HEK293 (cell line): ENCODE data around the gene IDUA.

Source experiments
- AEBP2 ChIP-seq: fragments of 450-650 bp; formaldehyde crosslinking; IDR thresholded peaks from 2 replicates; pipeline ENCODE4 v1.5.1; 2016; ENCODE audit warnings: missing biosample characterization, missing genetic modification characterization, borderline replicate concordance
- GLIS1 ChIP-seq: fragments of 450-650 bp; formaldehyde crosslinking; IDR thresholded peaks from 2 replicates; pipeline ENCODE4 v1.5.1; 2016; ENCODE audit warnings: missing biosample characterization, missing genetic modification characterization
- KLF9 ChIP-seq: fragments of 450-650 bp; formaldehyde crosslinking; IDR thresholded peaks from 2 replicates; pipeline ENCODE4 v1.5.1; 2016; ENCODE audit warnings: missing biosample characterization, missing genetic modification characterization, low read depth
- PATZ1 ChIP-seq: fragments of 450-650 bp; formaldehyde crosslinking; IDR thresholded peaks from 2 replicates; pipeline ENCODE4 v1.5.1; 2016; ENCODE audit warnings: missing biosample characterization, missing genetic modification characterization
- PBX3 ChIP-seq: sonication (generic); formaldehyde crosslinking; IDR thresholded peaks from 2 replicates; pipeline ENCODE4 v1.8.1; 2022; ENCODE audit warnings: mild to moderate bottlenecking, moderate library complexity, missing genetic modification reagents
- PRDM1 ChIP-seq: fragments of 450-650 bp; formaldehyde crosslinking; IDR thresholded peaks from 2 replicates; pipeline ENCODE4; 2016; ENCODE audit warnings: missing biosample characterization, missing genetic modification characterization
- SALL2 ChIP-seq: fragments of 450-650 bp; formaldehyde crosslinking; IDR thresholded peaks from 2 replicates; pipeline ENCODE4 v1.5.0; 2017; ENCODE audit warnings: missing biosample characterization, mild to moderate bottlenecking, missing genetic modification characterization, borderline replicate concordance
- SP3 ChIP-seq: fragments of 450-650 bp; formaldehyde crosslinking; IDR thresholded peaks from 2 replicates; pipeline ENCODE4 v1.5.1; 2016; ENCODE audit warnings: missing biosample characterization, missing genetic modification characterization
- TSHZ1 ChIP-seq: fragments of 450-650 bp; formaldehyde crosslinking; IDR thresholded peaks from 2 replicates; pipeline ENCODE4 v1.5.1; 2016; ENCODE audit warnings: missing biosample characterization, missing genetic modification characterization, borderline replicate concordance
- ZNF10 ChIP-seq: fragments of 450-650 bp; formaldehyde crosslinking; IDR thresholded peaks from 2 replicates; pipeline ENCODE4 v1.5.1; 2017; ENCODE audit warnings: missing biosample characterization, missing genetic modification characterization
- ZNF140 ChIP-seq: fragments of 450-650 bp; formaldehyde crosslinking; IDR thresholded peaks from 2 replicates; pipeline ENCODE4 v1.5.1; 2016; ENCODE audit warnings: missing biosample characterization, missing genetic modification characterization
- ZNF155 ChIP-seq: fragments of 450-650 bp; formaldehyde crosslinking; IDR thresholded peaks from 2 replicates; pipeline ENCODE4 v1.5.1; 2016; ENCODE audit warnings: missing biosample characterization, missing genetic modification characterization
- ZNF175 ChIP-seq: fragments of 450-650 bp; formaldehyde crosslinking; IDR thresholded peaks from 2 replicates; pipeline ENCODE4 v1.5.1; 2016; ENCODE audit warnings: missing biosample characterization, missing genetic modification characterization
- ZNF335 ChIP-seq: fragments of 450-650 bp; formaldehyde crosslinking; conservative IDR thresholded peaks from 2 replicates; pipeline ENCODE4 v1.5.1; 2016; ENCODE audit warnings: missing biosample characterization, missing genetic modification characterization
- ZNF398 ChIP-seq: fragments of 450-650 bp; formaldehyde crosslinking; IDR thresholded peaks from 2 replicates; pipeline ENCODE4 v1.5.1; 2017; ENCODE audit warnings: missing biosample characterization, missing genetic modification characterization
- ZNF449 ChIP-seq: fragments of 450-650 bp; formaldehyde crosslinking; IDR thresholded peaks from 2 replicates; pipeline ENCODE4 v1.5.1; 2017; ENCODE audit warnings: missing biosample characterization, mild to moderate bottlenecking, missing genetic modification characterization, moderate library complexity
- ZNF544 ChIP-seq: fragments of 450-650 bp; formaldehyde crosslinking; IDR thresholded peaks from 2 replicates; pipeline ENCODE4 v1.5.0; 2017; ENCODE audit warnings: missing biosample characterization, missing genetic modification characterization
- ZNF549 ChIP-seq: fragments of 450-650 bp; IDR thresholded peaks from 2 replicates; pipeline ENCODE4 v1.5.1; 2018; ENCODE audit warnings: missing biosample characterization, missing genetic modification characterization, mild to moderate bottlenecking, inconsistent platforms, moderate library complexity
- ZNF560 ChIP-seq: fragments of 450-650 bp; formaldehyde crosslinking; IDR thresholded peaks from 2 replicates; pipeline ENCODE4 v1.5.1; 2017; ENCODE audit warnings: missing biosample characterization, missing genetic modification characterization, borderline replicate concordance
- ZNF645 ChIP-seq: fragments of 450-650 bp; formaldehyde crosslinking; IDR thresholded peaks from 2 replicates; pipeline ENCODE4; 2016; ENCODE audit warnings: missing biosample characterization, missing genetic modification characterization
- ZNF670 ChIP-seq: fragments of 450-650 bp; formaldehyde crosslinking; IDR thresholded peaks from 2 replicates; pipeline ENCODE4 v1.5.1; 2016; ENCODE audit warnings: missing biosample characterization, missing genetic modification characterization, low read depth
- ZNF692 ChIP-seq: fragments of 450-650 bp; formaldehyde crosslinking; IDR thresholded peaks from 2 replicates; pipeline ENCODE4 v1.5.1; 2016; ENCODE audit warnings: missing biosample characterization, missing genetic modification characterization
- ZNF747 ChIP-seq: fragments of 450-650 bp; formaldehyde crosslinking; IDR thresholded peaks from 2 replicates; pipeline ENCODE4 v1.5.1; 2016; ENCODE audit warnings: missing biosample characterization, missing genetic modification characterization
- ZNF791 ChIP-seq: fragments of 450-650 bp; formaldehyde crosslinking; IDR thresholded peaks from 2 replicates; pipeline ENCODE4 v1.5.1; 2016; ENCODE audit warnings: missing biosample characterization, missing genetic modification characterization
- ZSCAN16 ChIP-seq: fragments of 450-650 bp; formaldehyde crosslinking; IDR thresholded peaks from 2 replicates; pipeline ENCODE4 v1.5.1; 2016; ENCODE audit warnings: missing biosample characterization, missing genetic modification characterization

Gene IDUA

GRCh38 chr4:1010395-1011021 lies 23.7 kb downstream of the IDUA start (continued):
- TF ChIP-seq PBX3 (CRISPR knock-in tag) (no peak), KLF9 (tag by site-specific recombination) (no peak), ZNF549 (tag by site-specific recombination) (no peak), TSHZ1 (no peak), SALL2 (tag by site-specific recombination) (no peak), ZNF449 (tag by site-specific recombination) (peak; percentile 45; the same call in 1 of the 2 replicates), ZNF544 (no peak), ZSCAN16 (tag by site-specific recombination) (no peak), ZNF645 (tag by site-specific recombination) (no peak), PATZ1 (tag by site-specific recombination) (peak; percentile 83), ZNF560 (tag by site-specific recombination) (no peak), ZNF140 (tag by site-specific recombination) (no peak), SP3 (tag by site-specific recombination) (peak; percentile 65), ZNF398 (tag by site-specific recombination) (peak; percentile 45), ZNF670 (tag by site-specific recombination) (no peak), ZNF175 (tag by site-specific recombination) (no peak), ZNF155 (no peak), ZNF335 (tag by site-specific recombination) (0 out of 2 replicates have a peak, but pooled peaks have one; percentile 46), ZNF791 (tag by site-specific recombination) (no peak), GLIS1 (tag by site-specific recombination) (no peak), AEBP2 (tag by site-specific recombination) (no peak), PRDM1 (tag by site-specific recombination) (no peak), ZNF747 (tag by site-specific recombination) (no peak), ZNF692 (tag by site-specific recombination) (no peak), ZNF10 (no peak)
